Ovary (tissue), 9 donors: ENCODE results near the gene SLC35F4. TPM values are rescaled to one million over a fixed set of nuclear protein-coding genes. Genes with fewer than 3 reads are reported as not detected.

Experiments used
- DNase-seq, 5 donors: peaks; one replicate each; pipeline ENCODE4 v3.0.0-alpha.2; 2019 to 2020
- H3K27ac ChIP-seq, 2 donors: fragments of 200-600 bp; one replicate each; pipeline versions ENCODE4 v1.5.1 to v1.8.0; 2019 to 2022
- H3K27me3 ChIP-seq: fragments of 200-600 bp; one replicate; pipeline ENCODE4 v1.8.0; 2022
- H3K36me3 ChIP-seq: fragments of 200-600 bp; sonication (generic); one replicate; pipeline ENCODE4 v1.5.1; 2019
- H3K4me1 ChIP-seq: one replicate; pipeline ENCODE4 v1.8.1; 2013; ENCODE audit warnings: mild to moderate bottlenecking, moderate library complexity; ENCODE audit not compliant: insufficient read depth
- H3K4me3 ChIP-seq: fragments of 200-600 bp; sonication (generic); one replicate; pipeline ENCODE4 v1.5.1; 2017
- H3K9me3 ChIP-seq, 2 donors: fragments of 200-600 bp in 1 of 2; sonication (generic) in 1 of 2; one replicate each; pipeline versions ENCODE4 v1.5.1 to v1.8.1; 2013 to 2019; ENCODE audit warnings: mild to moderate bottlenecking in 1 of 2, moderate library complexity in 1 of 2
- CTCF ChIP-seq, 3 donors: fragments of 450-650 bp in 2 of 3; fragments of 200-600 bp in 1 of 3; IDR thresholded peaks; one replicate each; pipeline versions ENCODE4 v1.5.1 to v1.8.0; 2016 to 2022; ENCODE audit warnings: antibody characterized with exemption in 3 of 3, mild to moderate bottlenecking in 1 of 3
- EP300 ChIP-seq: sonication (generic); formaldehyde crosslinking; IDR thresholded peaks from one replicate; pipeline ENCODE4 v1.6.1; 2017; ENCODE audit warnings: antibody characterized with exemption
- POLR2A ChIP-seq: fragments of 450-650 bp; IDR thresholded peaks from one replicate; pipeline ENCODE4 v1.6.1; 2017; ENCODE audit warnings: antibody characterized with exemption, mild to moderate bottlenecking, moderate library complexity
- WGBS, 3 donors: extraction: QIAGEN DNeasy Blood & Tissue Kit in 1 of 3; methylation state at CpG; one replicate each; pipeline versions ENCODE4 v1.1.5 to v1.1.7; 2013 to 2017; 5-methylcytosine and 5-hydroxymethylcytosine counted together
- intact Hi-C, 4 donors: fragments of 100-400 bp; cut with DNase I; formaldehyde crosslinking; loops; one replicate each; pipeline versions ENCODE4 v1.11.0 to v1.15.1; 2022 to 2023
- polyA plus RNA-seq, 2 donors: library from polyadenylated mRNA; stranded (reverse); fragments of 200-250 nt in 1 of 2; fragments of 350-450 nt in 1 of 2; fragmentation: Illumina TruSeq in 1 of 2; extraction: RNeasy Lipid Tissue Mini Kit (QIAGEN cat#74804) in 1 of 2; gene quantifications; one replicate each; pipeline ENCODE4 v1.2.3, GENCODE V29; 2013 to 2014
- total RNA-seq, 7 donors: library from RNA; depleted of rRNA in 2 of 7; stranded (reverse); fragments of >200 nt in 2 of 7; fragmentation: NEBNext Ultra II Directional in 3 of 7; extraction: Animal tissue kit (Norgen Biotek cat#: 25700) in 3 of 7; gene quantifications; one replicate each; pipeline versions ENCODE4 v1.1.0 to v1.2.4, GENCODE V29; 2016 to 2023
- donor health status: DM: no; HTN: no; CAD: no; lungs with moderate emphysema.
- donor health status: DM: no; HTN: no; CAD: no.
- donor health status: Bipolar disorder and iron deficiency.
- donor health status: DM: yes; HTN: yes; CAD: no.
- donor health status: DM: no; HTN: no; CAD: no.
- donor health status: DM: yes; HTN: yes; CAD: no.

Gene SLC35F4
- total and polyA plus RNA-seq, 9 donors, result 0.04 to 0.65 (median 0.20) TPM; not detected in 6

- no peak for TF ChIP-seq POLR2A
- TF ChIP-seq CTCF (IDR thresholded peaks at IDR 0.05), result no peak
- TF ChIP-seq EP300, result no peak
- Histone ChIP-seq H3K27ac (no peak overlapping the region), H3K4me3 (no peak overlapping the region), H3K27me3 (no peaks in the 10 kb centered on the region), H3K4me1 (no peaks in the 10 kb centered on the region), H3K36me3 (no peaks in the 10 kb centered on the region), H3K9me3 (no peaks in the 10 kb centered on the region)
- intact Hi-C loops, result no loop called here
- 64 to 77% (median 66%) methylated on average over 5 of the region's 5 CpGs for WGBS, 3 donors
- DNase-seq, result no peak
These were observed 306.3 kb downstream of the SLC35F4 start for GRCh38 chr14:57559576-57559975.

- WGBS, 3 donors, result 69 to 75% (median 73%) methylated on average over 4 of the region's 4 CpGs
These were observed 316.0 kb downstream of the SLC35F4 start for GRCh38 chr14:57549765-57550420.

GRCh38 chr14:57549016-57549564 lies 316.8 kb downstream of the SLC35F4 start:
- Histone ChIP-seq H3K27ac (no peak overlapping the region), H3K4me3 (no peak overlapping the region), H3K9me3 (no peaks in the 10 kb centered on the region), H3K27me3 (no peaks in the 10 kb centered on the region), H3K4me1 (no peaks in the 10 kb centered on the region), H3K36me3 (no peaks in the 10 kb centered on the region)
- 57 to 64% (median 61%) methylated on average over 2 of the region's 2 CpGs for WGBS, 3 donors
- TF ChIP-seq POLR2A, result no peak
- TF ChIP-seq CTCF (IDR thresholded peaks at IDR 0.05), result no peak
- no peak for TF ChIP-seq EP300
- intact Hi-C loops, result no loop called here
- no peak for DNase-seq

More at GRCh38 chr14:57549765-57550420, 316.0 kb downstream of the SLC35F4 start:
- no peak for DNase-seq
- Histone ChIP-seq H3K27me3 (no peaks in the 10 kb centered on the region), H3K4me3 (no peak overlapping the region), H3K36me3 (no peaks in the 10 kb centered on the region), H3K4me1 (no peaks in the 10 kb centered on the region), H3K9me3 (no peaks in the 10 kb centered on the region), H3K27ac (no peak overlapping the region)
- TF ChIP-seq CTCF (IDR thresholded peaks at IDR 0.05), result no peak
- no peak for TF ChIP-seq EP300
- TF ChIP-seq POLR2A, result no peak
- intact Hi-C loops, result no loop called here

- Histone ChIP-seq H3K36me3 (no peaks in the 10 kb centered on the region), H3K4me3 (no peak overlapping the region), H3K27ac (no peak overlapping the region), H3K27me3 (no peaks in the 10 kb centered on the region), H3K4me1 (no peaks in the 10 kb centered on the region), H3K9me3 (no peaks in the 10 kb centered on the region)
- intact Hi-C loops, result no loop called here
- no peak for TF ChIP-seq CTCF (IDR thresholded peaks at IDR 0.05)
- no peak for TF ChIP-seq EP300
- no peak for TF ChIP-seq POLR2A
- 82 to 89% (median 85%) methylated on average over 2 of the region's 2 CpGs for WGBS, 3 donors
- no peak for DNase-seq
These were observed 318.8 kb downstream of the SLC35F4 start for GRCh38 chr14:57547131-57547530.
